HepG2 (cell line): Measurements from ENCODE around the gene GGT1. TPM values are rescaled to one million over a fixed set of nuclear protein-coding genes. Genes with fewer than 3 reads are reported as not detected.

Source experiments
- AFF4 ChIP-seq: sonication (generic); formaldehyde crosslinking; IDR thresholded peaks from 2 replicates; pipeline ENCODE4 v1.4.0; 2020; ENCODE audit warnings: missing genetic modification reagents
- ATF7 ChIP-seq, 2 experiments: fragments of 450-650 bp in 1 of 2; sonication (generic) in 1 of 2; formaldehyde crosslinking in 1 of 2; IDR thresholded peaks; 2 replicates each; pipeline versions ENCODE4 v1.4.0 to v1.6.1; 2016 to 2020; ENCODE audit warnings: antibody characterized with exemption in 1 of 2, mild to moderate bottlenecking in 1 of 2, missing genetic modification reagents in 1 of 2
- CEBPB ChIP-seq: IDR thresholded peaks from 2 replicates; pipeline ENCODE4 v1.6.1; 2011; ENCODE audit warnings: low read depth, low read length, improper control_type of control experiment, borderline replicate concordance
- E2F1 ChIP-seq: sonication (generic); formaldehyde crosslinking; IDR thresholded peaks from 2 replicates; pipeline ENCODE4 v1.5.0; 2020; ENCODE audit warnings: missing genetic modification reagents
- FOXO1 ChIP-seq: sonication (generic); formaldehyde crosslinking; IDR thresholded peaks from 2 replicates; pipeline ENCODE4 v1.4.0; 2020; ENCODE audit warnings: missing genetic modification reagents
- FOXO4 ChIP-seq: sonication (generic); formaldehyde crosslinking; conservative IDR thresholded peaks from 2 replicates; pipeline ENCODE4 v1.8.1; 2023; ENCODE audit warnings: missing genetic modification reagents
- HNRNPL ChIP-seq: fragments of 200-400 bp; formaldehyde crosslinking; IDR thresholded peaks from 2 replicates; pipeline ENCODE4 v1.6.1; 2017; ENCODE audit warnings: mild to moderate bottlenecking, low read depth, low read length
- IRX3 ChIP-seq: sonication (generic); formaldehyde crosslinking; IDR thresholded peaks from 2 replicates; pipeline ENCODE4 v1.8.1; 2023; ENCODE audit warnings: mild to moderate bottlenecking, low read depth, missing genetic modification reagents, borderline replicate concordance
- JUND ChIP-seq: sonication (generic); formaldehyde crosslinking; IDR thresholded peaks from 2 replicates; pipeline ENCODE4 v1.8.0; 2022; ENCODE audit warnings: mild to moderate bottlenecking, missing genetic modification reagents
- MAZ ChIP-seq, 2 experiments: sonication (generic) in 1 of 2; formaldehyde crosslinking in 1 of 2; IDR thresholded peaks; 2 replicates each; pipeline versions ENCODE4 v1.5.0 to v1.6.1; 2012 to 2020; ENCODE audit warnings: low read depth in 2 of 2, mild to moderate bottlenecking in 2 of 2, borderline replicate concordance in 1 of 2, improper control_type of control experiment in 1 of 2, low read length in 1 of 2, missing genetic modification reagents in 1 of 2, moderate library complexity in 1 of 2
- MIER3 ChIP-seq: IDR thresholded peaks from 2 replicates; pipeline ENCODE4 v1.6.1; 2016; ENCODE audit warnings: missing compliant biosample characterization, borderline replicate concordance
- RXRB ChIP-seq: IDR thresholded peaks from 2 replicates; pipeline ENCODE4 v1.6.1; 2016; ENCODE audit warnings: borderline replicate concordance, missing genetic modification reagents, missing compliant biosample characterization
- SAP130 ChIP-seq: IDR thresholded peaks from 2 replicates; pipeline ENCODE4 v1.6.1; 2016; ENCODE audit warnings: low read depth
- YEATS2 ChIP-seq: sonication (generic); formaldehyde crosslinking; IDR thresholded peaks from 2 replicates; pipeline ENCODE4 v1.4.0; 2020; ENCODE audit warnings: missing genetic modification reagents, borderline replicate concordance
- ZNF205 ChIP-seq: IDR thresholded peaks from 2 replicates; pipeline ENCODE4 v1.6.1; 2018; ENCODE audit warnings: missing biosample characterization, missing genetic modification reagents
- ZNF761 ChIP-seq: sonication (generic); formaldehyde crosslinking; conservative IDR thresholded peaks from 2 replicates; pipeline ENCODE4 v1.4.0; 2020; ENCODE audit warnings: mild to moderate bottlenecking, missing genetic modification reagents
- ZNF800 ChIP-seq: sonication (generic); formaldehyde crosslinking; IDR thresholded peaks from 2 replicates; pipeline ENCODE4 v1.4.0; 2020; ENCODE audit warnings: missing genetic modification reagents
- ZNF839 ChIP-seq: sonication (generic); formaldehyde crosslinking; IDR thresholded peaks from 2 replicates; pipeline ENCODE4 v1.4.0; 2020; ENCODE audit warnings: missing genetic modification reagents, mild to moderate bottlenecking, borderline replicate concordance
- ZNF879 ChIP-seq: sonication (generic); formaldehyde crosslinking; IDR thresholded peaks from 2 replicates; pipeline ENCODE4 v1.8.1; 2023; ENCODE audit warnings: missing genetic modification reagents
- ZZZ3 ChIP-seq: sonication (generic); formaldehyde crosslinking; IDR thresholded peaks from 2 replicates; pipeline ENCODE4 v1.4.0; 2020; ENCODE audit warnings: missing genetic modification reagents, mild to moderate bottlenecking, borderline replicate concordance
- polyA plus RNA-seq, 8 experiments: library from polyadenylated mRNA; depleted of rRNA in 3 of 8; stranded (reverse) in 7 of 8; unstranded in 1 of 8; fragments of >200 nt; fragmentation: Illumina TruSeq in 4 of 8; extraction: Trizol in 4 of 8; gene quantifications; 2 replicates each; pipeline versions ENCODE4 v1.2.1 to v1.2.3, GENCODE V29; 2011 to 2016; ENCODE audit warnings: low read depth in 4 of 8, missing spikeins in 1 of 8, mixed read lengths in 1 of 8; ENCODE audit not compliant: insufficient read depth in 1 of 8
- total RNA-seq, 5 experiments: library from RNA; depleted of rRNA; stranded (reverse); fragments of >200 nt; fragmentation: Illumina TruSeq; extraction: Trizol; gene quantifications; 2 replicates each; pipeline ENCODE4 v1.2.3, GENCODE V29; 2016; ENCODE audit warnings: low read depth in 1 of 5

GGT1 gene
- total and polyA plus RNA-seq, 2 of the 13 experiments (the other 11 are each of a cell fraction or from before 2014, with no cell fraction given), result 29.9 to 103 TPM

- TF ChIP-seq ZNF879 (CRISPR knock-in tag), result no peak
- TF ChIP-seq FOXO4 (CRISPR knock-in tag), result no peak
- peak; percentile 47; the same call in 1 of the 2 replicates for TF ChIP-seq FOXO1 (CRISPR knock-in tag)
- TF ChIP-seq MIER3 (CRISPR knock-in tag), result 0 out of 2 replicates have a peak, but pooled peaks have one; percentile 10
- peak; percentile 44; the same call in 1 of the 2 replicates for TF ChIP-seq YEATS2 (CRISPR knock-in tag)
- TF ChIP-seq E2F1 (CRISPR knock-in tag), result 0 out of 2 replicates have a peak, but pooled peaks have one; percentile 26
- TF ChIP-seq ZNF205 (CRISPR knock-in tag), result peak; percentile 85
- TF ChIP-seq ATF7 (IDR thresholded peaks at IDR 0.05), result no peak
- no peak for TF ChIP-seq ATF7 (CRISPR knock-in tag; IDR thresholded peaks at IDR 0.05)
- TF ChIP-seq RXRB, result peak; percentile 48
- no peak for TF ChIP-seq AFF4
- peak; percentile 56; the same call in 1 of the 2 replicates for TF ChIP-seq CEBPB
- TF ChIP-seq ZNF761 (CRISPR knock-in tag), result peak; percentile 90; the same call in 1 of the 2 replicates
- peak; percentile 76; the same call in 1 of the 2 replicates for TF ChIP-seq HNRNPL
- 0 out of 2 replicates have a peak, but pooled peaks have one; percentile 43 for TF ChIP-seq ZZZ3 (CRISPR knock-in tag)
- no peak for TF ChIP-seq ZNF839 (CRISPR knock-in tag)
- peak; percentile 55; the same call in 1 of the 2 replicates for TF ChIP-seq ZNF800 (CRISPR knock-in tag)
- TF ChIP-seq MAZ (IDR thresholded peaks at IDR 0.05; ENCODE audit: borderline replicate concordance, low read depth, low read length), result peak; percentile 67; the same call in 1 of the 2 replicates
- peak; percentile 79; the same call in 1 of the 2 replicates for TF ChIP-seq MAZ (CRISPR knock-in tag; IDR thresholded peaks at IDR 0.05; ENCODE audit: low read depth)
- TF ChIP-seq JUND (CRISPR knock-in tag), result 0 out of 2 replicates have a peak, but pooled peaks have one; percentile 34
- peak; percentile 80 for TF ChIP-seq SAP130
- peak; percentile 72; the same call in 1 of the 2 replicates for TF ChIP-seq IRX3 (CRISPR knock-in tag)
Observed at GRCh38 chr22:24592851-24593558, 10.0 kb upstream of the GGT1 start, which contains the start of gene LRRC75B (continued).
